ENCODE measurements around the gene CFB. TPM values are rescaled to one million over a fixed set of nuclear protein-coding genes. Genes with fewer than 3 reads are reported as not detected.

Gene CFB
- total and polyA plus RNA-seq, 4 donors, result 2,016 to 3,272 (median 3,140) TPM

DNA sequence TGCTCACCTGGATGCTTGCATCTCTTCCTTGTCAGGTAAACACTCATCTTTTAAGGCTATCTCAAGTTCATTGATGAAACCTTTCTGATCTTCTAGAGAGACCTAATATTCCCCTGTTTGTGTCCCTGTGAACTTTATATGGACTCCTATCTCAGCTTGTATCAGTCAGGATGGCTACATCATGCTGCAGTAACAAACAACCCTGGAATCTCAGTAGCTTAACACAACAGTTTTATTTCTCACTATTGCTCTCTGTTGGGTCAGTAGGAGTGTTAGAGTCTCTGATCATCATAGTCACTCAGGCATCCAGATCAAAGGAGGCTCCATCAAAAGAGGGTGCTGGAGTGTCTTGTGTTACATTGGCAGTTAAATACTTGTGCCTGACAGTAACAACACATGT lies 30.5 kb upstream of the CFB start:
- TF ChIP-seq, protein P1, sequence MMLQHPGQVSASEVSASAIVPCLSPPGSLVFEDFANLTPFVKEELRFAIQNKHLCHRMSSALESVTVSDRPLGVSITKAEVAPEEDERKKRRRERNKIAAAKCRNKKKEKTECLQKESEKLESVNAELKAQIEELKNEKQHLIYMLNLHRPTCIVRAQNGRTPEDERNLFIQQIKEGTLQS (IDR thresholded peaks at IDR 0.05), result no peak
- no peak for TF ChIP-seq NR2F2 (IDR thresholded peaks at IDR 0.05)
- TF ChIP-seq, protein P2, sequence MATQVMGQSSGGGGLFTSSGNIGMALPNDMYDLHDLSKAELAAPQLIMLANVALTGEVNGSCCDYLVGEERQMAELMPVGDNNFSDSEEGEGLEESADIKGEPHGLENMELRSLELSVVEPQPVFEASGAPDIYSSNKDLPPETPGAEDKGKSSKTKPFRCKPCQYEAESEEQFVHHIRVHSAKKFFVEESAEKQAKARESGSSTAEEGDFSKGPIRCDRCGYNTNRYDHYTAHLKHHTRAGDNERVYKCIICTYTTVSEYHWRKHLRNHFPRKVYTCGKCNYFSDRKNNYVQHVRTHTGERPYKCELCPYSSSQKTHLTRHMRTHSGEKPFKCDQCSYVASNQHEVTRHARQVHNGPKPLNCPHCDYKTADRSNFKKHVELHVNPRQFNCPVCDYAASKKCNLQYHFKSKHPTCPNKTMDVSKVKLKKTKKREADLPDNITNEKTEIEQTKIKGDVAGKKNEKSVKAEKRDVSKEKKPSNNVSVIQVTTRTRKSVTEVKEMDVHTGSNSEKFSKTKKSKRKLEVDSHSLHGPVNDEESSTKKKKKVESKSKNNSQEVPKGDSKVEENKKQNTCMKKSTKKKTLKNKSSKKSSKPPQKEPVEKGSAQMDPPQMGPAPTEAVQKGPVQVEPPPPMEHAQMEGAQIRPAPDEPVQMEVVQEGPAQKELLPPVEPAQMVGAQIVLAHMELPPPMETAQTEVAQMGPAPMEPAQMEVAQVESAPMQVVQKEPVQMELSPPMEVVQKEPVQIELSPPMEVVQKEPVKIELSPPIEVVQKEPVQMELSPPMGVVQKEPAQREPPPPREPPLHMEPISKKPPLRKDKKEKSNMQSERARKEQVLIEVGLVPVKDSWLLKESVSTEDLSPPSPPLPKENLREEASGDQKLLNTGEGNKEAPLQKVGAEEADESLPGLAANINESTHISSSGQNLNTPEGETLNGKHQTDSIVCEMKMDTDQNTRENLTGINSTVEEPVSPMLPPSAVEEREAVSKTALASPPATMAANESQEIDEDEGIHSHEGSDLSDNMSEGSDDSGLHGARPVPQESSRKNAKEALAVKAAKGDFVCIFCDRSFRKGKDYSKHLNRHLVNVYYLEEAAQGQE (IDR thresholded peaks at IDR 0.05), result no peak
- TF ChIP-seq, protein P3, sequence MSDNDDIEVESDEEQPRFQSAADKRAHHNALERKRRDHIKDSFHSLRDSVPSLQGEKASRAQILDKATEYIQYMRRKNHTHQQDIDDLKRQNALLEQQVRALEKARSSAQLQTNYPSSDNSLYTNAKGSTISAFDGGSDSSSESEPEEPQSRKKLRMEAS (IDR thresholded peaks at IDR 0.05), result no peak
- no peak for TF ChIP-seq HNF4G (IDR thresholded peaks at IDR 0.05)
- TF ChIP-seq, protein P4, sequence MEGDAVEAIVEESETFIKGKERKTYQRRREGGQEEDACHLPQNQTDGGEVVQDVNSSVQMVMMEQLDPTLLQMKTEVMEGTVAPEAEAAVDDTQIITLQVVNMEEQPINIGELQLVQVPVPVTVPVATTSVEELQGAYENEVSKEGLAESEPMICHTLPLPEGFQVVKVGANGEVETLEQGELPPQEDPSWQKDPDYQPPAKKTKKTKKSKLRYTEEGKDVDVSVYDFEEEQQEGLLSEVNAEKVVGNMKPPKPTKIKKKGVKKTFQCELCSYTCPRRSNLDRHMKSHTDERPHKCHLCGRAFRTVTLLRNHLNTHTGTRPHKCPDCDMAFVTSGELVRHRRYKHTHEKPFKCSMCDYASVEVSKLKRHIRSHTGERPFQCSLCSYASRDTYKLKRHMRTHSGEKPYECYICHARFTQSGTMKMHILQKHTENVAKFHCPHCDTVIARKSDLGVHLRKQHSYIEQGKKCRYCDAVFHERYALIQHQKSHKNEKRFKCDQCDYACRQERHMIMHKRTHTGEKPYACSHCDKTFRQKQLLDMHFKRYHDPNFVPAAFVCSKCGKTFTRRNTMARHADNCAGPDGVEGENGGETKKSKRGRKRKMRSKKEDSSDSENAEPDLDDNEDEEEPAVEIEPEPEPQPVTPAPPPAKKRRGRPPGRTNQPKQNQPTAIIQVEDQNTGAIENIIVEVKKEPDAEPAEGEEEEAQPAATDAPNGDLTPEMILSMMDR (IDR thresholded peaks at IDR 0.05; ENCODE audit: low read depth, low read length, missing input control), result no peak
- no peak for TF ChIP-seq TAF1 (conservative IDR thresholded peaks at IDR 0.05)
- no peak for TF ChIP-seq YY1 (IDR thresholded peaks at IDR 0.05)
- TF ChIP-seq FOXA1 (IDR thresholded peaks at IDR 0.05), result no peak
- TF ChIP-seq JUND (IDR thresholded peaks at IDR 0.05), result no peak
- TF ChIP-seq, protein P5, sequence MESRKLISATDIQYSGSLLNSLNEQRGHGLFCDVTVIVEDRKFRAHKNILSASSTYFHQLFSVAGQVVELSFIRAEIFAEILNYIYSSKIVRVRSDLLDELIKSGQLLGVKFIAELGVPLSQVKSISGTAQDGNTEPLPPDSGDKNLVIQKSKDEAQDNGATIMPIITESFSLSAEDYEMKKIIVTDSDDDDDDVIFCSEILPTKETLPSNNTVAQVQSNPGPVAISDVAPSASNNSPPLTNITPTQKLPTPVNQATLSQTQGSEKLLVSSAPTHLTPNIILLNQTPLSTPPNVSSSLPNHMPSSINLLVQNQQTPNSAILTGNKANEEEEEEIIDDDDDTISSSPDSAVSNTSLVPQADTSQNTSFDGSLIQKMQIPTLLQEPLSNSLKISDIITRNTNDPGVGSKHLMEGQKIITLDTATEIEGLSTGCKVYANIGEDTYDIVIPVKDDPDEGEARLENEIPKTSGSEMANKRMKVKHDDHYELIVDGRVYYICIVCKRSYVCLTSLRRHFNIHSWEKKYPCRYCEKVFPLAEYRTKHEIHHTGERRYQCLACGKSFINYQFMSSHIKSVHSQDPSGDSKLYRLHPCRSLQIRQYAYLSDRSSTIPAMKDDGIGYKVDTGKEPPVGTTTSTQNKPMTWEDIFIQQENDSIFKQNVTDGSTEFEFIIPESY (IDR thresholded peaks at IDR 0.05), result no peak
- no peak for TF ChIP-seq GABPA (IDR thresholded peaks at IDR 0.05 in 1 of 2, conservative IDR thresholded peaks at IDR 0.05 in 1 of 2)
- no peak for TF ChIP-seq RXRA (IDR thresholded peaks at IDR 0.05)
- no peaks in the 10 kb centered on the region for H3K9me3 ChIP-seq (ENCODE audit: control insufficient read depth in 4 of 4, low read length in 3 of 4)
- DNase-seq (ENCODE audit: low spot score), result no peak
- no peak overlapping the region for H3K4me3 ChIP-seq (ENCODE audit: low read depth in 1 of 3, low read length in 3 of 3)
- H3K9ac ChIP-seq (ENCODE audit: low read depth in 1 of 2, low read length in 2 of 2), result no peak overlapping the region
- H3K27me3 ChIP-seq (ENCODE audit: control insufficient read depth in 4 of 4, insufficient read depth in 4 of 4, low read length in 3 of 4), result no peaks in the 10 kb centered on the region
- H3K36me3 ChIP-seq (ENCODE audit: control insufficient read depth in 4 of 4, insufficient read depth in 3 of 4, low read depth in 1 of 4, low read length in 3 of 4), result no peaks in the 10 kb centered on the region
- no peaks in the 10 kb centered on the region for H3K4me1 ChIP-seq (ENCODE audit: control insufficient read depth in 4 of 4, insufficient read depth in 4 of 4, low read length in 3 of 4)
- H3K27ac ChIP-seq (ENCODE audit: low read depth in 1 of 2, low read length in 2 of 2), result no peak overlapping the region

DNA sequence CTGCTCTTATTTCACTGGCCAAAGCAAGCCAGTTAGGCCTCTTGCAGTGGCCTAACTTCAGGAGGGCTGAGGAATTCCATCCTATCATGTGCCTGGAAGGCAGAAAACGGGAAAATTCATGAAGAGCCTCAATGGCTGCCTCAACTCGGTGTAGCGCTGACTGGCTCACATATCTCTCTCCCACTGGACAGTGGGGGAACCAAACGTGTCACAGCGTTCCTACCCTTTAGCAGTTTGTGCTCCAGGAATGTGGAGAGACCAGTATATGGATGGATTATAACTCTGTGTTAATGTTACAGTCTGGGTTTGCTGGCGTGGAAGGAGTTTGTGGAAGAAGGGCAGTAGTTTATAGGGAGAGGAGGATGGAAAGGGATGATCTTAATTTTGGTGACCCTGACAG lies 30.1 kb upstream of the CFB start:
- H3K27me3 ChIP-seq (ENCODE audit: control insufficient read depth in 4 of 4, insufficient read depth in 4 of 4, low read length in 3 of 4), result no peaks in the 10 kb centered on the region
- no peak overlapping the region for H3K27ac ChIP-seq (ENCODE audit: low read depth in 1 of 2, low read length in 2 of 2)
- no peak for TF ChIP-seq EGR1 (IDR thresholded peaks at IDR 0.05; ENCODE audit: low read depth in 2 of 2)
- no peak for TF ChIP-seq HNF4A (conservative IDR thresholded peaks at IDR 0.05)
- H3K9ac ChIP-seq (ENCODE audit: low read depth in 1 of 2, low read length in 2 of 2), result no peak overlapping the region
- WGBS, result 91% methylated on average over 6 of the region's 6 CpGs
- no peaks in the 10 kb centered on the region for H3K36me3 ChIP-seq (ENCODE audit: control insufficient read depth in 4 of 4, insufficient read depth in 3 of 4, low read depth in 1 of 4, low read length in 3 of 4)
- H3K4me1 ChIP-seq (ENCODE audit: control insufficient read depth in 4 of 4, insufficient read depth in 4 of 4, low read length in 3 of 4), result no peaks in the 10 kb centered on the region
- H3K4me3 ChIP-seq (ENCODE audit: low read depth in 1 of 3, low read length in 3 of 3), result no peak overlapping the region
- DNase-seq (ENCODE audit: low spot score), result no peak
- no peaks in the 10 kb centered on the region for H3K9me3 ChIP-seq (ENCODE audit: control insufficient read depth in 4 of 4, low read length in 3 of 4)
